ENCODE measurements around the gene ADGRL2.

GRCh38 chr1:81812712-81813111 is 12.0 kb downstream of the ADGRL2 start:
- TF ChIP-seq CTCF (IDR thresholded peaks at IDR 0.05) (no peak), POLR2A (IDR thresholded peaks at IDR 0.05) (no peak)
